Measurements from ENCODE around the gene DNAH8.
A peak's percentile ranks its signal among the peaks of the same experiment; 100 is the strongest.

DNAH8 gene

DNA sequence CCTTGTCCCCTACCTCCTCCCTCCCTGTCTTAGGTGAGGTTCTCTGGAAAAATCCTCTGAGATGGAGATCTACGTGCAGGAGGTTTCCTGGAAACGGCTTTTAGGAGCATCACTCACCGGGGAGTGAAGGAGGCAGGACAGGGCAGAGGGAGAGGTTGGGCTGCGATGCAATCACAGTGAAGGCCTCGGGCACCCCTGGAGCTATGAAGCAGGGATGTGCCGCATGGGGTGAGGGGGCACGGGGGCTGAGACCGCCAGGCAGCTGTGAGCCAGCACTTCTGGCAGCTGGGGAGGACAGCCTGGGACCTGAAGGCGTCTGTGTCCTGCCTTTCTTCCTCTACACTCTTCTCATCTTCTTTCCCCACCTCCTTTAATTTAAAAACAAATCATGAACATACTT is 320.6 kb downstream of the DNAH8 start:
- no peaks in the 10 kb centered on the region for H3K36me3 ChIP-seq (ENCODE audit: control insufficient read depth in 1 of 2, insufficient read depth in 2 of 2, low read length in 2 of 2)
- no peak overlapping the region for H3K4me3 ChIP-seq (ENCODE audit: low read depth in 1 of 2, low read length in 2 of 2)
- H3K9me3 ChIP-seq (ENCODE audit: control insufficient read depth in 1 of 2, low read length in 2 of 2), result no peaks in the 10 kb centered on the region
- peaks cover 14 to 48% of the 10 kb centered on the region in 2 donors for H3K27me3 ChIP-seq (ENCODE audit: control insufficient read depth in 1 of 2, insufficient read depth in 2 of 2, low read length in 2 of 2)
- no peak overlapping the region for H3K9ac ChIP-seq (ENCODE audit: low read depth in 1 of 2, low read length in 2 of 2)
- no peak overlapping the region for H3K27ac ChIP-seq (ENCODE audit: low read depth, low read length)
- no peaks in the 10 kb centered on the region for H3K4me1 ChIP-seq (ENCODE audit: control insufficient read depth in 1 of 2, insufficient read depth in 2 of 2, low read length in 2 of 2)

DNA sequence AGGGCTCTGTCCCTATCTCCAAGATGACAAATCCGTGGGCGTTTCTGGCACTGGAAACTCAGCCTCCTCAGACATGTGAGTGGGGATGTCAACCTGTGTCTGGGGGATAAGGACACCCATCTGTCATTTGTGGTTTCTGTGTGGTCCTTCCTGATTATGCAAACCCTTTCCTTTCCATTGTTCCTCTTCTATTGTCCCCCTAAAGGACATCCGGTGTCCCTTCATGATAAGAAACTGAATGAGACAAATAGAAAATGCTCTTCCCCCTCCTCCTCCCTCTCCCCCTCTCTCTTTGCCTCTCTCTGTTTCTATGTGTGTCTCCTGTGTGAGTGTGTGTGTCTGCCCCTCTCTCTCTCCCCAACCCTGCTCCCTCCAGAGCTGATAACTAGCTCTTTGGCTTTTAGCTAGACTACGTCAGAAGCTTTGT is 322.0 kb downstream of the DNAH8 start:
- Histone ChIP-seq H3K9me3 (ENCODE audit: control insufficient read depth in 1 of 2, low read length in 2 of 2) (no peaks in the 10 kb centered on the region), H3K27ac (ENCODE audit: low read depth, low read length) (no peak overlapping the region), H3K9ac (ENCODE audit: low read depth in 1 of 2, low read length in 2 of 2) (no peak overlapping the region), H3K4me1 (ENCODE audit: control insufficient read depth in 1 of 2, insufficient read depth in 2 of 2, low read length in 2 of 2) (no peaks in the 10 kb centered on the region), H3K4me3 (ENCODE audit: low read depth in 1 of 2, low read length in 2 of 2) (no peak overlapping the region), H3K36me3 (ENCODE audit: control insufficient read depth in 1 of 2, insufficient read depth in 2 of 2, low read length in 2 of 2) (no peaks in the 10 kb centered on the region), H3K27me3 (ENCODE audit: control insufficient read depth in 1 of 2, insufficient read depth in 2 of 2, low read length in 2 of 2) (peaks cover 14 to 48% of the 10 kb centered on the region in 2 donors)

DNA sequence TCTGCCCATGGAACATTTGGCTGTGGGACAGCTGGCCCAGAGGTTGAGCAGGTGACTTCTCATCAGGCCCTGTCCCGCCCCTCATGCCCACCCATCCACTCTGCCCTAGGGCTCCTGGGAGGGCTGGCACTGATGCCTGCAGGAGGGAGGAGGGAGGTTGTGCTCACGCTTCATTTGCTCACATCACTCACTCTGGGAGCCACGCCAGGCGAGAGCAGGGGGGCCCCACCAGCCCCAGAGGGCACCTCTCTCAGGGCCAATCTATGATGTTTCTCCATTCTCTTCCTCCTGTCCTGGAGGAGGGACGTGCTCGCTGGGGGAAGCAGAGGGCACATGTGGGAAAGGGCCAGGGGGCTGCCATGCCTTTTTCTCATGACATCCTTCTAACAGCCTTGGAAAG is 322.6 kb downstream of the DNAH8 start:
- Histone ChIP-seq H3K4me3 (ENCODE audit: low read depth in 1 of 2, low read length in 2 of 2) (no peak overlapping the region), H3K4me1 (ENCODE audit: control insufficient read depth in 1 of 2, insufficient read depth in 2 of 2, low read length in 2 of 2) (no peaks in the 10 kb centered on the region), H3K27me3 (ENCODE audit: control insufficient read depth in 1 of 2, insufficient read depth in 2 of 2, low read length in 2 of 2) (peaks cover 14 to 48% of the 10 kb centered on the region in 2 donors), H3K27ac (ENCODE audit: low read depth, low read length) (no peak overlapping the region), H3K36me3 (ENCODE audit: control insufficient read depth in 1 of 2, insufficient read depth in 2 of 2, low read length in 2 of 2) (no peaks in the 10 kb centered on the region), H3K9ac (ENCODE audit: low read depth in 1 of 2, low read length in 2 of 2) (no peak overlapping the region), H3K9me3 (ENCODE audit: control insufficient read depth in 1 of 2, low read length in 2 of 2) (no peaks in the 10 kb centered on the region)

DNA sequence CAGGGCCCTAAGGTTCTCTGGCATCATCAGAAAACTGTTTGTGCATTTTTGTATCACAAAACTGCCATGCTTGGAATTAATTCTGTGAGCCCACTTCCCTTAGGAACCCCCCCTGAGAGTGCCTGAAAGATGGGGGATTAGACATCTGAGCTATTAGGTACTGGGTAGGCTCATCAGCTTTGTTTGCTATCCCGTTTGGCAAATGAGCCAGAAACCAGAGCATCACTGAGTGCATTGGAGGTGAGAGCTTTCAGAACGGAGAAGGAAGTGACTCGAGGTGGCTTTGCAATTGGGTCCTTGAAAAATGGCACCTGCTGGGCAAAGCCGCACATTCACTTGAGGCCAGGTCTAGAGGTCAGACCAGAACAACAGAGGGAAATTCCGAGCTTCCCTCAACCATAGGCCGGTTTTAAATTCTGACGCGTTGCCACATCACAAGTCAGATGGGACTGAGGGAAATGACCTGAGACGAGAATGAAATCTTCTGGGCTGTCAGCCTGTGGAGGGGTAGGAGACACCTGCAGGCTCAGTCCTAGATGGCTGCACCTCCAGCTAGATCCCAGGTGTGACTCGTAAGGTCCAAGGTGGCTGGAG is 325.1 kb downstream of the DNAH8 start:
- H3K4me3 ChIP-seq (ENCODE audit: low read depth in 1 of 2, low read length in 2 of 2), result no peak overlapping the region
- H3K27ac ChIP-seq (ENCODE audit: low read depth, low read length), result no peak overlapping the region
- no peaks in the 10 kb centered on the region for H3K36me3 ChIP-seq (ENCODE audit: control insufficient read depth in 1 of 2, insufficient read depth in 2 of 2, low read length in 2 of 2)
- no peaks in the 10 kb centered on the region for H3K9me3 ChIP-seq (ENCODE audit: control insufficient read depth in 1 of 2, low read length in 2 of 2)
- H3K27me3 ChIP-seq (ENCODE audit: control insufficient read depth in 1 of 2, insufficient read depth in 2 of 2, low read length in 2 of 2), result peaks cover 11 to 38% of the 10 kb centered on the region in 2 donors
- H3K4me1 ChIP-seq (ENCODE audit: control insufficient read depth in 1 of 2, insufficient read depth in 2 of 2, low read length in 2 of 2), result no peaks in the 10 kb centered on the region
- H3K9ac ChIP-seq (ENCODE audit: low read depth in 1 of 2, low read length in 2 of 2), result no peak overlapping the region

DNA sequence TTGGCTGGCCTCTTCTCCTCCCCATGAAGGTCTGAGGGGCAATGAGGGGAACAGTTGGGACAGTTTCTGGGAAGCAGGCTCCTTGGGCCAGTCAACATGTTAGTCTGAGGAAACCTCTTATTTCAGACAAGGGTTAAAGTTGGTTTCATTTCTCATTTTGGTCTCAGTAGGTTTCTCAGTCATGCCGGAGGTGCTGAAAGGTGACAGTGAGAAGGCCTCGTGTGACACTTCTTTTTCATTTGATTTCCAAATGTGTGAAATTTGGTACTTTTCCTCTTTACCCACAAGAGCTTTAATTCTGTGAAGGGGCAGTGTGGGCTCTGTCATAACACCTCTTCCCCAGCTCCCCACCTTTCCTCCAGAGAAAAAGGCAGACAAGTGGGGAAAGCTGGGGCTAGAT is 326.0 kb downstream of the DNAH8 start:
- H3K27me3 ChIP-seq (ENCODE audit: control insufficient read depth in 1 of 2, insufficient read depth in 2 of 2, low read length in 2 of 2), result peaks cover 11 to 29% of the 10 kb centered on the region in 2 donors
- no peaks in the 10 kb centered on the region for H3K4me1 ChIP-seq (ENCODE audit: control insufficient read depth in 1 of 2, insufficient read depth in 2 of 2, low read length in 2 of 2)

DNA sequence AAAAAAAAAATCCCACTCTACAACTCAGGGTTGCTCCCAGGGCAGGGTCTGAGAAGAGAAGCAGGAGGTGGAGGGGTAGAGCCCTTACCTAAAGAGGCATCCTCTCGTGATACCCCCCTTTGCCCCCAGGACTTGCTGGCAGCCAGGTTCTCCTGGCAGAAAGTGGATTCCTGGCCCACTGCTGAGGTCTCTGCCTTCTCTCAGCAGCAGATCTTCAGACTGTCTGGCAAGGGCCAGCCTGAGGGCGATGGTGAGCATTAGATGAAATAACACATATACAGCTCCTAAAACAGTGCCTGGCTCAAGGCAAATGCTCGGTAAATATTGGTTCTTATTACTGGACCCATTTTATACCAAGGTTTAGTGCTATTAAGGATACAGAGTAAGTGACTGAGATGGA is 328.7 kb downstream of the DNAH8 start:
- Histone ChIP-seq H3K4me3 (ENCODE audit: low read depth in 1 of 2, low read length in 2 of 2) (no peak overlapping the region), H3K4me1 (ENCODE audit: control insufficient read depth in 1 of 2, insufficient read depth in 2 of 2, low read length in 2 of 2) (no peaks in the 10 kb centered on the region), H3K9ac (ENCODE audit: low read depth in 1 of 2, low read length in 2 of 2) (no peak overlapping the region), H3K9me3 (ENCODE audit: control insufficient read depth in 1 of 2, low read length in 2 of 2) (no peaks in the 10 kb centered on the region), H3K27me3 (ENCODE audit: control insufficient read depth in 1 of 2, insufficient read depth in 2 of 2, low read length in 2 of 2) (peaks cover 15 to 31% of the 10 kb centered on the region in 2 donors), H3K36me3 (ENCODE audit: control insufficient read depth in 1 of 2, insufficient read depth in 2 of 2, low read length in 2 of 2) (no peaks in the 10 kb centered on the region), H3K27ac (ENCODE audit: low read depth, low read length) (no peak overlapping the region)

More for the DNA sequence above, 326.0 kb downstream of the DNAH8 start:
- Histone ChIP-seq H3K36me3 (ENCODE audit: control insufficient read depth in 1 of 2, insufficient read depth in 2 of 2, low read length in 2 of 2) (no peaks in the 10 kb centered on the region), H3K9ac (ENCODE audit: low read depth in 1 of 2, low read length in 2 of 2) (no peak overlapping the region), H3K4me3 (ENCODE audit: low read depth in 1 of 2, low read length in 2 of 2) (no peak overlapping the region), H3K9me3 (ENCODE audit: control insufficient read depth in 1 of 2, low read length in 2 of 2) (no peaks in the 10 kb centered on the region), H3K27ac (ENCODE audit: low read depth, low read length) (no peak overlapping the region)

DNA sequence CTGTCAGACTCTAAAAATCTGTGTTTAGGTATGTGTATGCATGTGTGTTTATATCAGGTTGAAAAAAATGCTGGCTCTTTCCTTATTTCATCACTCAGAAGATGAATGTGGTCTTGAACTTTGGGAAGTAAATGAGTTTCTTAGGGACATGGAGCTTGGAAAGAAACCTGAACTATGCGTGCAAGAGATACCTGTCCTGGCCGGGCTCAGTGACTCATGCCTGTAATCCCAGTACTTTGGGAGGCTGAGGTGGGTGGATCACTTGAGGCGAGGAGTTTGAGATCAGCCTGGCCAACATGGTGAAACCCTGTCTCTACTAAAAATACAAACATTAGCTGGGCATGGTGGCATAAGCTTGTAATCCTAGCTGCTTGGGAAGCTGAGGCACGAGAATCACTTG is 329.1 kb downstream of the DNAH8 start:
- Histone ChIP-seq H3K9me3 (ENCODE audit: control insufficient read depth in 1 of 2, low read length in 2 of 2) (no peaks in the 10 kb centered on the region), H3K27me3 (ENCODE audit: control insufficient read depth in 1 of 2, insufficient read depth in 2 of 2, low read length in 2 of 2) (peaks cover 15 to 35% of the 10 kb centered on the region in 2 donors), H3K27ac (ENCODE audit: low read depth, low read length) (no peak overlapping the region), H3K4me1 (ENCODE audit: control insufficient read depth in 1 of 2, insufficient read depth in 2 of 2, low read length in 2 of 2) (no peaks in the 10 kb centered on the region), H3K9ac (ENCODE audit: low read depth in 1 of 2, low read length in 2 of 2) (no peak overlapping the region), H3K4me3 (ENCODE audit: low read depth in 1 of 2, low read length in 2 of 2) (no peak overlapping the region), H3K36me3 (ENCODE audit: control insufficient read depth in 1 of 2, insufficient read depth in 2 of 2, low read length in 2 of 2) (no peaks in the 10 kb centered on the region)

DNA sequence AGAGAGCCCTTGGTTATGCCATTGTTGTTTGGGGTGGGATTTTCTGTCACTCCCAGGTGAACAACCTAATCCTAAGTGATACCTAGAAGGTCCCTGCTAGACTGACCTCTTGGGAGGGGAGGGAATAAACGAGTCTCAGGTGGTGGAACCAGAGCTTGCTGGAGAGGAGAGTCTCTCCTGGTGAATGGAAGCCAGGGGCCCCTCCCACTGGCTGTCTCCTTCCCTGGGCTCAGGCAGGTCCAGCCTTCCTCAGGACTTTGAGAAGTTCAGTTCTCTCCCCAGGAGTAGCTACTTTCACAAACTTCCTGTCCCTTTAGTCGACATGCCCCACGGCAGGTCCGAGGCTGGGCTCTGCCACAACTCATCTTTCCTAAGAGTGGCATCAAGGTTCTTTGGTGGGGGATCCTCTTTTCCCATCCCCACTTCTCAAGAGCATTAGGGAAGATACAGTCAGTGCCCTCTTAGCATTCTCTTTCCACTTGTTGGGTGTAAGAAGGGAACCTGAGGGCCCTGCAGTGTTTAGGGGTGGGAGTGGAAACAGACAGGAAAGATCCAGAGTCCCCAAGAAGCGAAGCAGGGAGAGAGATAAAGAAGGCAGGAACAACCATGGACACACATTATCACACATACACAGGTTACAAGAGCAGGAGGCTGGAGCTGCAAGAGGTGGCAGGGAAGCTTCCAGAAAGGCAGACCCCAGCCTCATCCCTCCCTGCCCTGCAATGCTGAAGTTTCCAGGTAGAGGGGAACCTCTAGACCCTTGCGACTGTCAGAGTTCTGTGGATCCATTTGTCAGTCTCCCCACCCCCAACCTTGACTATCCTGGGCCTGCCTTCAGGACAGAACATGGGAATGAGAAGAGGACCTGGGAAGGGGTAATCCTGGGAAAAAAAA is 332.6 kb downstream of the DNAH8 start:
- no peak overlapping the region for H3K27ac ChIP-seq (ENCODE audit: low read depth, low read length)
- no peaks in the 10 kb centered on the region for H3K36me3 ChIP-seq (ENCODE audit: control insufficient read depth in 1 of 2, insufficient read depth in 2 of 2, low read length in 2 of 2)
- H3K4me3 ChIP-seq (ENCODE audit: low read depth in 1 of 2, low read length in 2 of 2), result peak overlapping the region in 1 of 2 donors; percentile 29
- no peaks in the 10 kb centered on the region for H3K9me3 ChIP-seq (ENCODE audit: control insufficient read depth in 1 of 2, low read length in 2 of 2)
- no peak overlapping the region for H3K9ac ChIP-seq (ENCODE audit: low read depth in 1 of 2, low read length in 2 of 2)
- H3K4me1 ChIP-seq (ENCODE audit: control insufficient read depth in 1 of 2, insufficient read depth in 2 of 2, low read length in 2 of 2), result no peaks in the 10 kb centered on the region
- peaks cover 19 to 37% of the 10 kb centered on the region in 2 donors for H3K27me3 ChIP-seq (ENCODE audit: control insufficient read depth in 1 of 2, insufficient read depth in 2 of 2, low read length in 2 of 2)

DNA sequence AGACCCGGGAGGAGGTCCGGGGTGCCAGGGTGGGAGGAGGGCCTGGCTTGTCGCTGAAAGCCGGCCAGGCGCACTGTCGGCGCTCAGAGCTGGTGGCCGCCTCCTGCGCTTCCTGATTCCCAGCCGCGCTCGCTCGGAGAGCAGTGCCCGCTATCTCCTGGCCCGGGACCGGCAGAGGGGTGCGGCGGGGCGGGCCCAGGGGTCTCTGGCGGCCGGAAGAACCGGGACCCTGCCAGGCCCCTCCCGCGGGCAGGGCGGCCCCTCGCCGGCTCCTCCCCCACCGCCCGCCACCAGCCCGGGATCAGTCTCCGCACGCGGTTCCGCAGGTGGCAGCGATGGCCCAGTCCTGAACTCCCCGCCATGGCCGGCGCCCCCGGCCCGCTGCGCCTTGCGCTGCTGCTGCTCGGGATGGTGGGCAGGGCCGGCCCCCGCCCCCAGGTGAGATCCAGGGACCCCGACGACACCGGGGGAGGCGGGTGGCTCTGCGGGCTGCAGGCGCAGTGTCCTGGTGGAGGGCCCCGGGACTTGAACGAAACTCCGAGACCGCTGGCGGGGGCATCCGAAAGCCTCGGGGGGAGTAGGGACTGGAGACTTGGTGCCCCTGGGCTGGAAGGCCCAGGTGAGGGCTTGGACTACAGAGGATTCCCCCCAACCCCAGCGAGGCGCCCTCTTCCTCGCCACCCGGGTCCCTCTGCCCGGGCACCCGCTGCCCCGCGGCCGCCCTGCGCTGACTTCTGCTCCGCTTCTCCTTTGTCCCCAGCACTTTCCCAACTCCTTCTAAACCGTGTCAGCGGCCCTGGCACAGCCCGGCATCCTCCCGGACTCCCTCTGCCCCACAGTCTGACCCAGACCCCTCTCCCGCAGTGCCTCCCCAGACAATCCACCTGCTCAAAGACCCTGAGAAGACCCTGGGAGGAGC is 333.6 kb downstream of the DNAH8 start, which contains the start of gene GLP1R:
Gene GLP1R (plus strand): TSS at position 301 of the 919 bp plus-strand sequence. CDS start 60 bp downstream, at position 361.
- no peak within 1 kb of the TSS for H3K9ac ChIP-seq (ENCODE audit: low read depth in 1 of 2, low read length in 2 of 2)
- no peaks in the 10 kb centered on the region for H3K9me3 ChIP-seq (ENCODE audit: control insufficient read depth in 1 of 2, low read length in 2 of 2)
- peak within 1 kb of the TSS; percentile 29 to 50 for H3K4me3 ChIP-seq (ENCODE audit: low read depth in 1 of 2, low read length in 2 of 2)
- peaks cover 19 to 37% of the 10 kb centered on the region in 2 donors for H3K27me3 ChIP-seq (ENCODE audit: control insufficient read depth in 1 of 2, insufficient read depth in 2 of 2, low read length in 2 of 2)
- H3K36me3 ChIP-seq (ENCODE audit: control insufficient read depth in 1 of 2, insufficient read depth in 2 of 2, low read length in 2 of 2), result no peaks in the 10 kb centered on the region
- no peak within 1 kb of the TSS for H3K27ac ChIP-seq (ENCODE audit: low read depth, low read length)
- H3K4me1 ChIP-seq (ENCODE audit: control insufficient read depth in 1 of 2, insufficient read depth in 2 of 2, low read length in 2 of 2), result peaks cover 8 to 10% of the 10 kb centered on the region in 2 donors

Measured in duodenal mucosa (tissue), 2 donors.